ENCODE results near the gene CPB1.

- TF ChIP-seq, protein P1, sequence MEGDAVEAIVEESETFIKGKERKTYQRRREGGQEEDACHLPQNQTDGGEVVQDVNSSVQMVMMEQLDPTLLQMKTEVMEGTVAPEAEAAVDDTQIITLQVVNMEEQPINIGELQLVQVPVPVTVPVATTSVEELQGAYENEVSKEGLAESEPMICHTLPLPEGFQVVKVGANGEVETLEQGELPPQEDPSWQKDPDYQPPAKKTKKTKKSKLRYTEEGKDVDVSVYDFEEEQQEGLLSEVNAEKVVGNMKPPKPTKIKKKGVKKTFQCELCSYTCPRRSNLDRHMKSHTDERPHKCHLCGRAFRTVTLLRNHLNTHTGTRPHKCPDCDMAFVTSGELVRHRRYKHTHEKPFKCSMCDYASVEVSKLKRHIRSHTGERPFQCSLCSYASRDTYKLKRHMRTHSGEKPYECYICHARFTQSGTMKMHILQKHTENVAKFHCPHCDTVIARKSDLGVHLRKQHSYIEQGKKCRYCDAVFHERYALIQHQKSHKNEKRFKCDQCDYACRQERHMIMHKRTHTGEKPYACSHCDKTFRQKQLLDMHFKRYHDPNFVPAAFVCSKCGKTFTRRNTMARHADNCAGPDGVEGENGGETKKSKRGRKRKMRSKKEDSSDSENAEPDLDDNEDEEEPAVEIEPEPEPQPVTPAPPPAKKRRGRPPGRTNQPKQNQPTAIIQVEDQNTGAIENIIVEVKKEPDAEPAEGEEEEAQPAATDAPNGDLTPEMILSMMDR (conservative IDR thresholded peaks at IDR 0.05 in 1 of 2, IDR thresholded peaks at IDR 0.05 in 1 of 2; ENCODE audit: extremely low read depth in 1 of 2, insufficient read depth in 1 of 2, low read depth in 1 of 2, low read length in 2 of 2): no peak
- TF ChIP-seq EZH2 (IDR thresholded peaks at IDR 0.05; ENCODE audit: borderline replicate concordance, low read length): no peak
Measured at GRCh38 chr3:148840451-148840850, 12.8 kb downstream of the CPB1 start.
